Activated CD8-positive, alpha-beta T cell treated with anti-CD3 and anti-CD28 coated beads for 36 hours (primary cell): ENCODE data around the gene ACSL5. TPM values are rescaled to one million over a fixed set of nuclear protein-coding genes. Genes with fewer than 3 reads are reported as not detected.

Experiments
- ATAC-seq: fragments of 200-7000 bp; cut with Tn5 transposase; one replicate; pipeline ENCODE4 v1.10.0; 2021; ENCODE audit warnings: mild to moderate bottlenecking, moderate library complexity
- CTCF ChIA-PET: fragments of 350-600 bp; sonication (Branson Sonifier 250); formaldehyde crosslinking; loops from one replicate; lab custom pipeline; 2021; ENCODE audit warnings: antibody characterized with exemption; lab: Charles Lee
- POLR2A ChIA-PET: fragments of 350-600 bp; sonication (Branson Sonifier 250); formaldehyde crosslinking; loops from one replicate; lab custom pipeline; 2021; ENCODE audit warnings: antibody characterized with exemption; lab: Charles Lee
- DNase-seq: peaks from one replicate; pipeline ENCODE4 v3.0.0-alpha.2; 2020
- H3K27ac Mint-ChIP-seq: one replicate; pipeline ENCODE4 v1.8.0; 2021; ENCODE audit warnings: mild to moderate bottlenecking, mixed read lengths
- H3K27me3 Mint-ChIP-seq: one replicate; pipeline ENCODE4 v1.8.0; 2021; ENCODE audit warnings: mixed read lengths
- H3K36me3 Mint-ChIP-seq: one replicate; pipeline ENCODE4 v1.8.0; 2021; ENCODE audit warnings: low read depth, mixed read lengths
- H3K4me1 Mint-ChIP-seq: one replicate; pipeline ENCODE4 v1.8.0; 2021; ENCODE audit warnings: low read depth, mixed read lengths
- H3K4me3 Mint-ChIP-seq: one replicate; pipeline ENCODE4 v1.8.0; 2021; ENCODE audit warnings: mild to moderate bottlenecking, moderate library complexity, mixed read lengths
- H3K9me3 Mint-ChIP-seq: one replicate; pipeline ENCODE4 v1.8.0; 2021; ENCODE audit warnings: mixed read lengths
- intact Hi-C: fragments of 100-400 bp; cut with micrococcal nuclease; formaldehyde crosslinking; loops from one replicate; pipeline ENCODE4 v1.10.0; 2022
- total RNA-seq, 2 experiments: library from RNA; stranded (reverse); gene quantifications; one replicate each; pipeline ENCODE4 v1.2.3, GENCODE V29; 2021
- TF ChIP-seq, protein P1 (sequence below): fragments of 200-600 bp; IDR thresholded peaks from one replicate; pipeline ENCODE4 v1.8.0; 2022; ENCODE audit warnings: antibody characterized with exemption, mild to moderate bottlenecking

Gene ACSL5
- total RNA-seq, 2 experiments from 2014 or later: 33.7 to 34.1 TPM

DNA sequence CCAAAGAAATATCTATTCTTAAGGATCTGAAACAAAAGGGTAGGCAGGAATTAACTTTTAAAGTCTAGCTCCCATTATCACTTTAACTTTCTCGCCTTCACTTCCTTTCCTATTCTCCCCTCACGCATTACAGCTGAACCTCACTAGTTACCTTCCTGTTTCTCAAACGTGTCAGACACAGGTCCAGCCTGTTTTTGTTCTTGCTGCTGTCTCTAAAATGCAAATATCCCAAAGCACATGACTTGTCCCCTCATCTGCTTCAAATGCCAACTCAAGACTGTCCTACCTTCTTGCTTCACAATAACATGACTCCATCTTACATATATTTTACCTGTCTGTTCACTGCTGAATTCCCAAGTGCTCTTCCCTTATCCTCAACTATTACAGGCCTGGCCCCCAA is 55.2 kb downstream of the ACSL5 start:
- ATAC-seq (no peak), DNase-seq (no peak)
- peaks cover 34% of the 10 kb centered on the region for H3K36me3 Mint-ChIP-seq
- no peaks in the 10 kb centered on the region for H3K27me3 Mint-ChIP-seq
- H3K4me1 Mint-ChIP-seq: no peaks in the 10 kb centered on the region
- no peaks in the 10 kb centered on the region for H3K9me3 Mint-ChIP-seq
- CTCF ChIA-PET: interaction anchor here (1.1 kb wide), 1 partner anchor 43 kb away, joined by 3 read pairs; no protein-coding TSS in a partner anchor
- peak overlapping the region; percentile 77 for H3K27ac Mint-ChIP-seq
- H3K4me3 Mint-ChIP-seq: no peak overlapping the region
- intact Hi-C loops: no loop called here
- TF ChIP-seq, protein P1, sequence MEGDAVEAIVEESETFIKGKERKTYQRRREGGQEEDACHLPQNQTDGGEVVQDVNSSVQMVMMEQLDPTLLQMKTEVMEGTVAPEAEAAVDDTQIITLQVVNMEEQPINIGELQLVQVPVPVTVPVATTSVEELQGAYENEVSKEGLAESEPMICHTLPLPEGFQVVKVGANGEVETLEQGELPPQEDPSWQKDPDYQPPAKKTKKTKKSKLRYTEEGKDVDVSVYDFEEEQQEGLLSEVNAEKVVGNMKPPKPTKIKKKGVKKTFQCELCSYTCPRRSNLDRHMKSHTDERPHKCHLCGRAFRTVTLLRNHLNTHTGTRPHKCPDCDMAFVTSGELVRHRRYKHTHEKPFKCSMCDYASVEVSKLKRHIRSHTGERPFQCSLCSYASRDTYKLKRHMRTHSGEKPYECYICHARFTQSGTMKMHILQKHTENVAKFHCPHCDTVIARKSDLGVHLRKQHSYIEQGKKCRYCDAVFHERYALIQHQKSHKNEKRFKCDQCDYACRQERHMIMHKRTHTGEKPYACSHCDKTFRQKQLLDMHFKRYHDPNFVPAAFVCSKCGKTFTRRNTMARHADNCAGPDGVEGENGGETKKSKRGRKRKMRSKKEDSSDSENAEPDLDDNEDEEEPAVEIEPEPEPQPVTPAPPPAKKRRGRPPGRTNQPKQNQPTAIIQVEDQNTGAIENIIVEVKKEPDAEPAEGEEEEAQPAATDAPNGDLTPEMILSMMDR: no peak
- POLR2A ChIA-PET: interaction anchor here (0.5 to 1.3 kb wide), 2 partner anchors 13 to 32 kb away, joined by 3 to 5 read pairs; no protein-coding TSS in a partner anchor

DNA sequence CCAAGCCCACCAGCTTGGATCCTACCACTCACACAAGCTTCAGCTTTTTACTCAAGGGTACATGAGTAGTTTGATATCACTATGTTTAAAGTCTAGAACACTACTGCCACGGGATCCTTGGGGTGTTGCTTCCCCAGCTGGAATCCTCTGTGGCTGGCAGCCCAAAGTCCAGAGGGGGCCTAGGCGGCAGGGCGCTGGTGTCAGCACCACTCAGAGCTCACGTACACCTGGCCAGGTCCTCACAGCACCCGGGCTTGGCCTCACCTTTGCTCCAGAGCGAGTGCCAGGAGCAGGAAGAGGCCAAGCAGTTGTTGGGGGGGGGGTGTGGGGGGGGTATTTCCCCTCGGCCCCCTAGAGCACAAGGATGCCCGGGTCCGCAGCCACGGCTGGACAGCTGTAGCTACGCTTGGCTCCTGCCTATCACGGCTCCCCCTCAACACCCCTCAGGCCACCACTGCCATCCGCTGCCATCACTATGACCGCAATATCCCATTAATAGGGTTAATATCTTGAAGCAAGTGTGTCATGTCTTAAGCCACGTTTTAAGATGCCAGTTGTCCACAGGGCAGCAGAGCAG is 55.8 kb downstream of the ACSL5 start:
- H3K36me3 Mint-ChIP-seq: peaks cover 38% of the 10 kb centered on the region
- CTCF ChIA-PET: interaction anchor here (0.7 to 1.1 kb wide), 2 partner anchors 11 to 42 kb away, joined by 3 read pairs; no protein-coding TSS in a partner anchor
- intact Hi-C loops: no loop called here

GRCh38 chr10:112433136-112433535 is 59.2 kb downstream of the ACSL5 start:
- CTCF ChIA-PET: interaction anchor here (1.8 to 2.7 kb wide), 2 partner anchors 10 to 39 kb away, joined by 4 to 11 read pairs; no protein-coding TSS in a partner anchor
- H3K4me1 Mint-ChIP-seq: no peaks in the 10 kb centered on the region
- POLR2A ChIA-PET: no interaction called here
- H3K27ac Mint-ChIP-seq: no peak overlapping the region
- intact Hi-C loops: no loop called here
- ATAC-seq (no peak), DNase-seq (no peak)
- no peaks in the 10 kb centered on the region for H3K27me3 Mint-ChIP-seq
- peaks cover 34% of the 10 kb centered on the region for H3K36me3 Mint-ChIP-seq
- H3K9me3 Mint-ChIP-seq: no peaks in the 10 kb centered on the region
- TF ChIP-seq, protein P1: no peak
- H3K4me3 Mint-ChIP-seq: no peak overlapping the region

More for the DNA sequence above, 55.8 kb downstream of the ACSL5 start:
- Mint-ChIP-seq H3K27ac (peak overlapping the region; percentile 77), H3K4me1 (no peaks in the 10 kb centered on the region), H3K27me3 (no peaks in the 10 kb centered on the region), H3K9me3 (no peaks in the 10 kb centered on the region), H3K4me3 (no peak overlapping the region)
- ATAC-seq (no peak), DNase-seq (no peak)
- TF ChIP-seq, protein P1: no peak
- POLR2A ChIA-PET: interaction anchor here (0.5 to 1.4 kb wide), 3 partner anchors 11 to 32 kb away, joined by 3 to 5 read pairs (median 3); no protein-coding TSS in a partner anchor

GRCh38 chr10:112434988-112435619 is 61.2 kb downstream of the ACSL5 start:
- TF ChIP-seq, protein P1: peak; percentile 61
- H3K36me3 Mint-ChIP-seq: peaks cover 27% of the 10 kb centered on the region
- no peak for ATAC-seq
- intact Hi-C loops: no loop called here
- H3K4me3 Mint-ChIP-seq: no peak overlapping the region
- H3K9me3 Mint-ChIP-seq: no peaks in the 10 kb centered on the region
- H3K4me1 Mint-ChIP-seq: no peaks in the 10 kb centered on the region
- no peaks in the 10 kb centered on the region for H3K27me3 Mint-ChIP-seq
- no peak for DNase-seq
- H3K27ac Mint-ChIP-seq: no peak overlapping the region
- CTCF ChIA-PET: interaction anchor here (0.6 to 2.5 kb wide), 25 partner anchors 9 to 298 kb away, joined by 3 to 9 read pairs (median 4); partner anchors contain the start of genes VTI1A and ZDHHC6
- POLR2A ChIA-PET: no interaction called here

DNA sequence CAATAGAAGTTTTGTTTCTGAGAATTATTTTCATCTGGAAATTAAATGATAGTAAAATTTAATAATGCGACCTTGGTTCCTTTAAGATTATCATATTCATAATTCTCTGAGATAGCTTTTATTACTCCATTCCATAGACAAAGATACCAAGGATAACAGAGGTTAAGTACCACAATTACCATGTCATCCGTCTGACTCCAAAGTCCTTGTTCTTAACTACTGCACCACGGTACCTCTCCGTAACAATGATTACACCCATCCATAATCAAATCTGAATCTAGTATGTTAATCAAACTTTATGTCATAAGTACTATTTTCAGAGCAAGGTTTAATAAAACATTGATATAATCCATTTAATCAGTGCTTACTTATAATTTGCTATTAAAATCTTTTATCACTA is 64.4 kb downstream of the ACSL5 start:
- H3K4me3 Mint-ChIP-seq: no peak overlapping the region
- ChIA-PET CTCF (interaction anchor here (2.5 kb wide), 1 partner anchor 33 kb away, joined by 10 read pairs; no protein-coding TSS in a partner anchor), POLR2A (interaction anchor here (1.3 kb wide), 1 partner anchor 9 kb away, joined by 4 read pairs; the partner anchor contains the start of gene VTI1A)
- intact Hi-C loops: no loop called here
- H3K4me1 Mint-ChIP-seq: peaks cover 11% of the 10 kb centered on the region
- TF ChIP-seq, protein P1: no peak
- H3K9me3 Mint-ChIP-seq: no peaks in the 10 kb centered on the region
- peaks cover 38% of the 10 kb centered on the region for H3K36me3 Mint-ChIP-seq
- ATAC-seq (no peak), DNase-seq (no peak)
- no peak overlapping the region for H3K27ac Mint-ChIP-seq
- no peaks in the 10 kb centered on the region for H3K27me3 Mint-ChIP-seq
